HepG2 (cell line): ENCODE data around the gene HK2. TPM values are rescaled to one million over a fixed set of nuclear protein-coding genes. Genes with fewer than 3 reads are reported as not detected.
A peak's percentile ranks its signal among the peaks of the same experiment; 100 is the strongest.

Source experiments
- AGO1 ChIP-seq: fragments of 200-400 bp; formaldehyde crosslinking; IDR thresholded peaks from 2 replicates; pipeline ENCODE4 v1.6.1; 2017; ENCODE audit warnings: mild to moderate bottlenecking, low read depth, low read length, moderate library complexity; ENCODE audit not compliant: poor library complexity, severe bottlenecking
- HOXA3 ChIP-seq: sonication (generic); formaldehyde crosslinking; IDR thresholded peaks from 2 replicates; pipeline ENCODE4 v1.5.0; 2020; ENCODE audit warnings: missing genetic modification reagents
- NFE2 ChIP-seq: sonication (generic); formaldehyde crosslinking; IDR thresholded peaks from 2 replicates; pipeline ENCODE4 v1.4.0; 2020; ENCODE audit warnings: missing genetic modification reagents
- STAT5B ChIP-seq: sonication (generic); formaldehyde crosslinking; IDR thresholded peaks from 2 replicates; pipeline ENCODE4 v1.4.0; 2020; ENCODE audit warnings: missing genetic modification reagents
- ZBTB7B ChIP-seq: sonication (generic); formaldehyde crosslinking; IDR thresholded peaks from 2 replicates; pipeline ENCODE4 v1.4.0; 2020; ENCODE audit warnings: missing genetic modification reagents
- ZNF749 ChIP-seq: sonication (generic); formaldehyde crosslinking; IDR thresholded peaks from 2 replicates; pipeline ENCODE4 v1.8.0; 2022; ENCODE audit warnings: mild to moderate bottlenecking, missing genetic modification reagents, moderate library complexity, borderline replicate concordance
- polyA plus RNA-seq, 8 experiments: library from polyadenylated mRNA; depleted of rRNA in 3 of 8; stranded (reverse) in 7 of 8; unstranded in 1 of 8; fragments of >200 nt; fragmentation: Illumina TruSeq in 4 of 8; extraction: Trizol in 4 of 8; gene quantifications; 2 replicates each; pipeline versions ENCODE4 v1.2.1 to v1.2.3, GENCODE V29; 2011 to 2016; ENCODE audit warnings: low read depth in 4 of 8, missing spikeins in 1 of 8, mixed read lengths in 1 of 8; ENCODE audit not compliant: insufficient read depth in 1 of 8
- total RNA-seq, 5 experiments: library from RNA; depleted of rRNA; stranded (reverse); fragments of >200 nt; fragmentation: Illumina TruSeq; extraction: Trizol; gene quantifications; 2 replicates each; pipeline ENCODE4 v1.2.3, GENCODE V29; 2016; ENCODE audit warnings: low read depth in 1 of 5
- TF ChIP-seq, protein P1 (sequence below): sonication (generic); formaldehyde crosslinking; IDR thresholded peaks from 2 replicates; pipeline ENCODE4 v1.4.0; 2020; ENCODE audit warnings: missing genetic modification reagents
- TF ChIP-seq, protein P2 (sequence below), 2 experiments: fragments of 450-650 bp in 1 of 2; sonication (generic) in 1 of 2; formaldehyde crosslinking; IDR thresholded peaks; 2 replicates each; pipeline versions ENCODE4 v1.5.0 to v1.8.0; 2020 to 2022; ENCODE audit warnings: mild to moderate bottlenecking in 1 of 2, missing genetic modification reagents in 1 of 2
- TF ChIP-seq, protein P3 (sequence below): sonication (generic); formaldehyde crosslinking; IDR thresholded peaks from 2 replicates; pipeline ENCODE4 v1.5.0; 2020; ENCODE audit warnings: mild to moderate bottlenecking, missing genetic modification reagents, borderline replicate concordance
- TF ChIP-seq, protein P4 (sequence below): sonication (generic); formaldehyde crosslinking; IDR thresholded peaks from 2 replicates; pipeline ENCODE4 v1.4.0; 2020; ENCODE audit warnings: missing genetic modification reagents
- TF ChIP-seq, protein P5 (sequence below): sonication (generic); formaldehyde crosslinking; IDR thresholded peaks from 2 replicates; pipeline ENCODE4 v1.4.0; 2020; ENCODE audit warnings: missing genetic modification reagents

HK2 gene
- total and polyA plus RNA-seq, 2 of the 13 experiments (the other 11 are each of a cell fraction or from before 2014, with no cell fraction given): 13.2 to 101 TPM

DNA sequence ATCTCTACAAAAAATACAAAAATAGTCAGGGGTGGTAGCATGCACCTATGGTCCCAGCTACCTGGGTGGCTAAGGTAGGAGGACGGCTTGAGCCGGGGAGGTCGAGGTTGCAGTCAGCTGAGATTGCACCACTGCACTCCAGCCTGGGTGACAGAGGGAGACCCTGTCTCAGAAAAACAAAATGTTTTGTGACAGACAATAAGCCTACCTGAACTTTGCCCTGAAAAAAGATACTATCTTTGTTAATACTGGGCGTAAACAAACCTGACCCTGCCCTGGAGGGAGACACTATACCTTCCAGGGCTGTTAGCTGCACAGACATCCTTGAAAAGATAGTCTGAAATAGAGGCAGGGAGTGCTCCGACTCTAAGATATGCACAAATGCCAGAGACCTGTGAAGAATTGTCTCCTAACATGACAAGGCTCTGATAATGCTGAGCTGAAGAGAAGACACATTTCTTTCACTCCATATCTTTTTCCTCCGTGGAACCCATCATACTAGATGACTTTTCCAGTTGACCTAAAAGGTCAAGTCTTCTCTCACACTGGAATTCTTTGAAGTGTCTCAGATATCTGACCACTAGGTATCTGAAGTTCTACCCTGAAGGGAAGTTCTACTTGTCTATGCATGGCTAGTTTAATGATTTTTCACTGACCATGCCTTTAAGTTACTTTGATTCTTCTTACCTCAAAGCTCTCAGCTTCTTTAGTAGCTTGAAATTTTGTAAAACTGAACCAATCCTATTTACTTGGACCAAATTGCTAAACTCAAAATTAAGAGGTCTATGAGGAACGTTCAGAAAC, 20.9 kb upstream of the HK2 start (continued):
- TF ChIP-seq, protein P1, sequence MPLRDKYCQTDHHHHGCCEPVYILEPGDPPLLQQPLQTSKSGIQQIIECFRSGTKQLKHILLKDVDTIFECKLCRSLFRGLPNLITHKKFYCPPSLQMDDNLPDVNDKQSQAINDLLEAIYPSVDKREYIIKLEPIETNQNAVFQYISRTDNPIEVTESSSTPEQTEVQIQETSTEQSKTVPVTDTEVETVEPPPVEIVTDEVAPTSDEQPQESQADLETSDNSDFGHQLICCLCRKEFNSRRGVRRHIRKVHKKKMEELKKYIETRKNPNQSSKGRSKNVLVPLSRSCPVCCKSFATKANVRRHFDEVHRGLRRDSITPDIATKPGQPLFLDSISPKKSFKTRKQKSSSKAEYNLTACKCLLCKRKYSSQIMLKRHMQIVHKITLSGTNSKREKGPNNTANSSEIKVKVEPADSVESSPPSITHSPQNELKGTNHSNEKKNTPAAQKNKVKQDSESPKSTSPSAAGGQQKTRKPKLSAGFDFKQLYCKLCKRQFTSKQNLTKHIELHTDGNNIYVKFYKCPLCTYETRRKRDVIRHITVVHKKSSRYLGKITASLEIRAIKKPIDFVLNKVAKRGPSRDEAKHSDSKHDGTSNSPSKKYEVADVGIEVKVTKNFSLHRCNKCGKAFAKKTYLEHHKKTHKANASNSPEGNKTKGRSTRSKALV (CRISPR knock-in tag): no peak
- TF ChIP-seq STAT5B (CRISPR knock-in tag) (no peak), ZNF749 (CRISPR knock-in tag) (peak; percentile 41; the same call in 1 of the 2 replicates), AGO1 (no peak), NFE2 (CRISPR knock-in tag) (no peak), HOXA3 (peak; percentile 69; the same call in 1 of the 2 replicates), ZBTB7B (CRISPR knock-in tag) (peak; percentile 68)
- TF ChIP-seq, protein P2, sequence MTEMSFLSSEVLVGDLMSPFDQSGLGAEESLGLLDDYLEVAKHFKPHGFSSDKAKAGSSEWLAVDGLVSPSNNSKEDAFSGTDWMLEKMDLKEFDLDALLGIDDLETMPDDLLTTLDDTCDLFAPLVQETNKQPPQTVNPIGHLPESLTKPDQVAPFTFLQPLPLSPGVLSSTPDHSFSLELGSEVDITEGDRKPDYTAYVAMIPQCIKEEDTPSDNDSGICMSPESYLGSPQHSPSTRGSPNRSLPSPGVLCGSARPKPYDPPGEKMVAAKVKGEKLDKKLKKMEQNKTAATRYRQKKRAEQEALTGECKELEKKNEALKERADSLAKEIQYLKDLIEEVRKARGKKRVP (CRISPR knock-in tag; IDR thresholded peaks at IDR 0.05): 0 out of 4 replicates have a peak, but pooled peaks of 1 of the 2 experiments have one; percentile 33
- TF ChIP-seq, protein P3, sequence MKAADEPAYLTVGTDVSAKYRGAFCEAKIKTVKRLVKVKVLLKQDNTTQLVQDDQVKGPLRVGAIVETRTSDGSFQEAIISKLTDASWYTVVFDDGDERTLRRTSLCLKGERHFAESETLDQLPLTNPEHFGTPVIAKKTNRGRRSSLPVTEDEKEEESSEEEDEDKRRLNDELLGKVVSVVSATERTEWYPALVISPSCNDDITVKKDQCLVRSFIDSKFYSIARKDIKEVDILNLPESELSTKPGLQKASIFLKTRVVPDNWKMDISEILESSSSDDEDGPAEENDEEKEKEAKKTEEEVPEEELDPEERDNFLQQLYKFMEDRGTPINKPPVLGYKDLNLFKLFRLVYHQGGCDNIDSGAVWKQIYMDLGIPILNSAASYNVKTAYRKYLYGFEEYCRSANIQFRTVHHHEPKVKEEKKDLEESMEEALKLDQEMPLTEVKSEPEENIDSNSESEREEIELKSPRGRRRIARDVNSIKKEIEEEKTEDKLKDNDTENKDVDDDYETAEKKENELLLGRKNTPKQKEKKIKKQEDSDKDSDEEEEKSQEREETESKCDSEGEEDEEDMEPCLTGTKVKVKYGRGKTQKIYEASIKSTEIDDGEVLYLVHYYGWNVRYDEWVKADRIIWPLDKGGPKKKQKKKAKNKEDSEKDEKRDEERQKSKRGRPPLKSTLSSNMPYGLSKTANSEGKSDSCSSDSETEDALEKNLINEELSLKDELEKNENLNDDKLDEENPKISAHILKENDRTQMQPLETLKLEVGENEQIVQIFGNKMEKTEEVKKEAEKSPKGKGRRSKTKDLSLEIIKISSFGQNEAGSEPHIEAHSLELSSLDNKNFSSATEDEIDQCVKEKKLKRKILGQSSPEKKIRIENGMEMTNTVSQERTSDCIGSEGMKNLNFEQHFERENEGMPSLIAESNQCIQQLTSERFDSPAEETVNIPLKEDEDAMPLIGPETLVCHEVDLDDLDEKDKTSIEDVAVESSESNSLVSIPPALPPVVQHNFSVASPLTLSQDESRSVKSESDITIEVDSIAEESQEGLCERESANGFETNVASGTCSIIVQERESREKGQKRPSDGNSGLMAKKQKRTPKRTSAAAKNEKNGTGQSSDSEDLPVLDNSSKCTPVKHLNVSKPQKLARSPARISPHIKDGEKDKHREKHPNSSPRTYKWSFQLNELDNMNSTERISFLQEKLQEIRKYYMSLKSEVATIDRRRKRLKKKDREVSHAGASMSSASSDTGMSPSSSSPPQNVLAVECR: peak; percentile 42; the same call in 1 of the 2 replicates
- TF ChIP-seq, protein P4, sequence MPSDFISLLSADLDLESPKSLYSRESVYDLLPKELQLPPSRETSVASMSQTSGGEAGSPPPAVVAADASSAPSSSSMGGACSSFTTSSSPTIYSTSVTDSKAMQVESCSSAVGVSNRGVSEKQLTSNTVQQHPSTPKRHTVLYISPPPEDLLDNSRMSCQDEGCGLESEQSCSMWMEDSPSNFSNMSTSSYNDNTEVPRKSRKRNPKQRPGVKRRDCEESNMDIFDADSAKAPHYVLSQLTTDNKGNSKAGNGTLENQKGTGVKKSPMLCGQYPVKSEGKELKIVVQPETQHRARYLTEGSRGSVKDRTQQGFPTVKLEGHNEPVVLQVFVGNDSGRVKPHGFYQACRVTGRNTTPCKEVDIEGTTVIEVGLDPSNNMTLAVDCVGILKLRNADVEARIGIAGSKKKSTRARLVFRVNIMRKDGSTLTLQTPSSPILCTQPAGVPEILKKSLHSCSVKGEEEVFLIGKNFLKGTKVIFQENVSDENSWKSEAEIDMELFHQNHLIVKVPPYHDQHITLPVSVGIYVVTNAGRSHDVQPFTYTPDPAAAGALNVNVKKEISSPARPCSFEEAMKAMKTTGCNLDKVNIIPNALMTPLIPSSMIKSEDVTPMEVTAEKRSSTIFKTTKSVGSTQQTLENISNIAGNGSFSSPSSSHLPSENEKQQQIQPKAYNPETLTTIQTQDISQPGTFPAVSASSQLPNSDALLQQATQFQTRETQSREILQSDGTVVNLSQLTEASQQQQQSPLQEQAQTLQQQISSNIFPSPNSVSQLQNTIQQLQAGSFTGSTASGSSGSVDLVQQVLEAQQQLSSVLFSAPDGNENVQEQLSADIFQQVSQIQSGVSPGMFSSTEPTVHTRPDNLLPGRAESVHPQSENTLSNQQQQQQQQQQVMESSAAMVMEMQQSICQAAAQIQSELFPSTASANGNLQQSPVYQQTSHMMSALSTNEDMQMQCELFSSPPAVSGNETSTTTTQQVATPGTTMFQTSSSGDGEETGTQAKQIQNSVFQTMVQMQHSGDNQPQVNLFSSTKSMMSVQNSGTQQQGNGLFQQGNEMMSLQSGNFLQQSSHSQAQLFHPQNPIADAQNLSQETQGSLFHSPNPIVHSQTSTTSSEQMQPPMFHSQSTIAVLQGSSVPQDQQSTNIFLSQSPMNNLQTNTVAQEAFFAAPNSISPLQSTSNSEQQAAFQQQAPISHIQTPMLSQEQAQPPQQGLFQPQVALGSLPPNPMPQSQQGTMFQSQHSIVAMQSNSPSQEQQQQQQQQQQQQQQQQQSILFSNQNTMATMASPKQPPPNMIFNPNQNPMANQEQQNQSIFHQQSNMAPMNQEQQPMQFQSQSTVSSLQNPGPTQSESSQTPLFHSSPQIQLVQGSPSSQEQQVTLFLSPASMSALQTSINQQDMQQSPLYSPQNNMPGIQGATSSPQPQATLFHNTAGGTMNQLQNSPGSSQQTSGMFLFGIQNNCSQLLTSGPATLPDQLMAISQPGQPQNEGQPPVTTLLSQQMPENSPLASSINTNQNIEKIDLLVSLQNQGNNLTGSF (CRISPR knock-in tag): no peak
- TF ChIP-seq, protein P5, sequence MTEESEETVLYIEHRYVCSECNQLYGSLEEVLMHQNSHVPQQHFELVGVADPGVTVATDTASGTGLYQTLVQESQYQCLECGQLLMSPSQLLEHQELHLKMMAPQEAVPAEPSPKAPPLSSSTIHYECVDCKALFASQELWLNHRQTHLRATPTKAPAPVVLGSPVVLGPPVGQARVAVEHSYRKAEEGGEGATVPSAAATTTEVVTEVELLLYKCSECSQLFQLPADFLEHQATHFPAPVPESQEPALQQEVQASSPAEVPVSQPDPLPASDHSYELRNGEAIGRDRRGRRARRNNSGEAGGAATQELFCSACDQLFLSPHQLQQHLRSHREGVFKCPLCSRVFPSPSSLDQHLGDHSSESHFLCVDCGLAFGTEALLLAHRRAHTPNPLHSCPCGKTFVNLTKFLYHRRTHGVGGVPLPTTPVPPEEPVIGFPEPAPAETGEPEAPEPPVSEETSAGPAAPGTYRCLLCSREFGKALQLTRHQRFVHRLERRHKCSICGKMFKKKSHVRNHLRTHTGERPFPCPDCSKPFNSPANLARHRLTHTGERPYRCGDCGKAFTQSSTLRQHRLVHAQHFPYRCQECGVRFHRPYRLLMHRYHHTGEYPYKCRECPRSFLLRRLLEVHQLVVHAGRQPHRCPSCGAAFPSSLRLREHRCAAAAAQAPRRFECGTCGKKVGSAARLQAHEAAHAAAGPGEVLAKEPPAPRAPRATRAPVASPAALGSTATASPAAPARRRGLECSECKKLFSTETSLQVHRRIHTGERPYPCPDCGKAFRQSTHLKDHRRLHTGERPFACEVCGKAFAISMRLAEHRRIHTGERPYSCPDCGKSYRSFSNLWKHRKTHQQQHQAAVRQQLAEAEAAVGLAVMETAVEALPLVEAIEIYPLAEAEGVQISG: 0 out of 2 replicates have a peak, but pooled peaks have one; percentile 23
